ENCODE data around the gene NFKB2.

DNA sequence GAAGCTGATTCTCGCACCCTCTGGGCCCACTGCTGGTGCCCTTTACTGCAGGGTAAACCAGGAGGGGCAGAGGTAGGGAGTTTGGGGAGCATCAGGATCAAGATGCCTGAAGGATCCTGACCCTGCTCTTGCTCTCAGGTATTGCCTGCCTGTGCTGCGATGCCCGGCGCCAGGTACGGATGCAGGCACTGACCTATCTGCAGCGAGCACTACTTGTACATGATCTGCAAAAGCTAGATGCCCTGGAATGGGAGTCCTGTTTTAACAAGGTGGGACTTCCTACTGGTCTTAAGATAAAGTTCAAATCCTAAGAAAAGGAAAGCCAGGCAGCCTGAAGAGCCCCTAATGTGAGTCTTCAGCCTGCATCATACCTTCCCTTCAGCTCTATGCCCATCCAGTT lies 16.1 kb upstream of the NFKB2 start:
- TF ChIP-seq SUZ12 (IDR thresholded peaks at IDR 0.05; ENCODE audit: extremely low read depth, insufficient read depth, insufficient read length) (no peak), ZNF274 (IDR thresholded peaks at IDR 0.05; ENCODE audit: low read depth, low read length) (no peak)
